GM12892 (cell line): Measurements from ENCODE around the gene KHDRBS2.

Source experiments
- POLR2A ChIP-seq: IDR thresholded peaks from 2 replicates; pipeline ENCODE4 v1.6.1; 2011; ENCODE audit warnings: low read depth, low read length, control low read depth
- POLR2AphosphoS5 ChIP-seq: IDR thresholded peaks from 2 replicates; pipeline ENCODE4 v1.6.1; 2011; ENCODE audit warnings: low read depth, low read length, control low read depth
- TAF1 ChIP-seq: IDR thresholded peaks from 2 replicates; pipeline ENCODE4 v1.6.1; 2011; ENCODE audit warnings: low read depth, mild to moderate bottlenecking, control low read depth, low read length, borderline replicate concordance

GRCh38 chr6:61989616-61990015 lies 296.4 kb downstream of the KHDRBS2 start:
- no peak for TF ChIP-seq POLR2AphosphoS5
- TF ChIP-seq TAF1: no peak
- no peak for TF ChIP-seq POLR2A
